Right atrium auricular region (tissue), 2 donors: Measurements from ENCODE around the gene AEN. TPM values are rescaled to one million over a fixed set of nuclear protein-coding genes. Genes with fewer than 3 reads are reported as not detected.

ENCODE experiments used
- DNase-seq: peaks from one replicate; pipeline ENCODE4 v3.0.0-alpha.2; 2019; ENCODE audit warnings: low spot score
- H3K27ac ChIP-seq, 2 donors: fragments of 200-600 bp; sonication (generic); 1 replicate in 1 of 2; 2 replicates in 1 of 2; pipeline ENCODE4 v1.5.1; 2016 to 2019
- H3K27me3 ChIP-seq, 2 donors: fragments of 200-600 bp; sonication (generic); one replicate each; pipeline versions ENCODE4 v1.5.1 to v1.6.0; 2017 to 2019
- H3K36me3 ChIP-seq: fragments of 200-600 bp; sonication (generic); one replicate; pipeline ENCODE4 v1.5.1; 2016
- H3K4me1 ChIP-seq, 2 donors: fragments of 200-600 bp; sonication (generic); one replicate each; pipeline versions ENCODE4 v1.5.1 to v1.6.0; 2017 to 2019
- H3K4me3 ChIP-seq, 2 donors: fragments of 200-600 bp; sonication (generic); 1 replicate in 1 of 2; 2 replicates in 1 of 2; pipeline ENCODE4 v1.5.1; 2017 to 2019; ENCODE audit warnings: mild to moderate bottlenecking in 1 of 2, moderate library complexity in 1 of 2
- H3K9me3 ChIP-seq, 2 donors: fragments of 200-600 bp; sonication (generic); one replicate each; pipeline ENCODE4 v1.5.1; 2019
- CTCF ChIP-seq, 2 donors: fragments of 200-600 bp; sonication (generic); IDR thresholded peaks; one replicate each; pipeline ENCODE4 v1.5.1; 2019; ENCODE audit warnings: antibody characterized with exemption in 2 of 2
- total RNA-seq, 2 donors: library from RNA; depleted of rRNA; stranded (reverse); fragments of >200 nt; gene quantifications; one replicate each; pipeline ENCODE4 v1.1.0, GENCODE V29; 2016

The AEN gene
- total RNA-seq, 2 donors from 2014 or later = 5.1 to 8.0 TPM

GRCh38 chr15:88657326-88658069, 36.4 kb downstream of the AEN start:
- peak; percentile 60 for DNase-seq
- H3K27ac ChIP-seq = no peak overlapping the region
- no peak overlapping the region for H3K4me3 ChIP-seq
- no peaks in the 10 kb centered on the region for H3K9me3 ChIP-seq
- TF ChIP-seq CTCF (IDR thresholded peaks at IDR 0.05) = peak; percentile 41 to 79
- H3K36me3 ChIP-seq = no peaks in the 10 kb centered on the region
- no peaks in the 10 kb centered on the region for H3K4me1 ChIP-seq
- no peaks in the 10 kb centered on the region for H3K27me3 ChIP-seq

GRCh38 chr15:88658070-88658965, 37.2 kb downstream of the AEN start:
- no peak overlapping the region for H3K27ac ChIP-seq
- H3K4me3 ChIP-seq = no peak overlapping the region
- no peak for TF ChIP-seq CTCF (IDR thresholded peaks at IDR 0.05)
- DNase-seq = peak; percentile 51
- H3K4me1 ChIP-seq = no peaks in the 10 kb centered on the region
- no peaks in the 10 kb centered on the region for H3K9me3 ChIP-seq
- no peaks in the 10 kb centered on the region for H3K27me3 ChIP-seq
- H3K36me3 ChIP-seq = no peaks in the 10 kb centered on the region

GRCh38 chr15:88658972-88659931, 38.1 kb downstream of the AEN start:
- TF ChIP-seq CTCF (IDR thresholded peaks at IDR 0.05) = no peak
- H3K4me1 ChIP-seq = no peaks in the 10 kb centered on the region
- H3K4me3 ChIP-seq = no peak overlapping the region
- no peaks in the 10 kb centered on the region for H3K36me3 ChIP-seq
- no peaks in the 10 kb centered on the region for H3K27me3 ChIP-seq
- H3K27ac ChIP-seq = no peak overlapping the region
- no peaks in the 10 kb centered on the region for H3K9me3 ChIP-seq
- peak; percentile 56 for DNase-seq

- TF ChIP-seq CTCF (IDR thresholded peaks at IDR 0.05) = no peak
- H3K4me3 ChIP-seq = no peak overlapping the region
- no peaks in the 10 kb centered on the region for H3K4me1 ChIP-seq
- no peaks in the 10 kb centered on the region for H3K27me3 ChIP-seq
- no peaks in the 10 kb centered on the region for H3K36me3 ChIP-seq
- peak; percentile 36 for DNase-seq
- H3K27ac ChIP-seq = no peak overlapping the region
- H3K9me3 ChIP-seq = no peaks in the 10 kb centered on the region
Measured at GRCh38 chr15:88661041-88661700, 40.0 kb downstream of the AEN start.
